GM12878 (cell line): Measurements from ENCODE around the gene NPLOC4. TPM values are rescaled to one million over a fixed set of nuclear protein-coding genes. Genes with fewer than 3 reads are reported as not detected.

ENCODE experiments used
- ATAC-seq: fragments of 200-7000 bp; cut with Tn5 transposase; 3 replicates; pipeline ENCODE4 v1.9.1; 2020; ENCODE audit warnings: mild to moderate bottlenecking, moderate library complexity
- BruUV-seq: library from RNA; stranded (reverse); fragments of 400-500 nt; replicated peaks from 2 replicates; lab custom pipeline; 2021; lab: Mats Ljungman, UMichigan
- CTCF ChIA-PET: fragments of 300-600 bp; sonication (Branson Sonifier 250); formaldehyde crosslinking; extraction: SDS; loops from one replicate; lab custom pipeline; 2021; ENCODE audit warnings: inconsistent platforms; lab: Yijun Ruan, JAX
- POLR2A ChIA-PET: fragments of 350-600 bp; formaldehyde crosslinking; extraction: SDS; loops from one replicate; lab custom pipeline; 2021; ENCODE audit warnings: inconsistent platforms; lab: Charles Lee
- RAD21 ChIA-PET: fragments of 300-600 bp; sonication (Branson Sonifier 250); formaldehyde crosslinking; loops from one replicate; lab custom pipeline; 2023; ENCODE audit warnings: antibody characterized with exemption; ENCODE audit not compliant: unreplicated experiment; lab: Charles Lee
- SMC1A ChIA-PET: fragments of 300-600 bp; sonication (Branson Sonifier 250); formaldehyde crosslinking; loops from one replicate; lab custom pipeline; 2023; ENCODE audit not compliant: unreplicated experiment, uncharacterized antibody; lab: Charles Lee
- DNase-seq: peaks from one replicate; pipeline ENCODE4 v3.0.0-alpha.2; 2011; ENCODE audit warnings: low read depth, low spot score
- FAIRE-seq: peaks from 3 replicates; lab custom pipeline; 2011; peaks lifted over from hg19 to GRCh38; lab: Jason Lieb, UNC
- H2AFZ ChIP-seq: 2 replicates; pipeline ENCODE4 v1.6.0; 2011; ENCODE audit warnings: low read depth, low read length, control low read depth; ENCODE audit not compliant: control insufficient read depth
- H3K27ac ChIP-seq: 2 replicates; pipeline ENCODE4 v1.5.1; 2011; ENCODE audit warnings: control low read depth; ENCODE audit not compliant: control insufficient read depth, insufficient read depth
- H3K27me3 ChIP-seq, 2 experiments: replicated peaks in 1 of 2; 2 replicates each; pipeline versions ENCODE4 v1.6.0 to v1.6.1; 2011; ENCODE audit warnings: low read length in 1 of 2; ENCODE audit not compliant: control insufficient read depth in 2 of 2, insufficient read depth in 2 of 2
- H3K36me3 ChIP-seq, 2 experiments: 2 replicates each; pipeline ENCODE4 v1.5.1; 2011; ENCODE audit warnings: low read length in 1 of 2; ENCODE audit not compliant: control insufficient read depth in 2 of 2, insufficient read depth in 2 of 2
- H3K4me1 ChIP-seq: 2 replicates; pipeline ENCODE4 v1.6.1; 2011; ENCODE audit warnings: mild to moderate bottlenecking, low read length, moderate library complexity, mixed read lengths; ENCODE audit not compliant: control insufficient read depth, insufficient read depth
- H3K4me2 ChIP-seq: 2 replicates; pipeline ENCODE4 v1.6.0; 2011; ENCODE audit warnings: control low read depth; ENCODE audit not compliant: control insufficient read depth, insufficient read depth
- H3K4me3 ChIP-seq: fragments of 200-600 bp; sonication (generic); 2 replicates; pipeline ENCODE4 v1.5.1; 2016
- H3K79me2 ChIP-seq: 2 replicates; pipeline ENCODE4 v1.6.0; 2011; ENCODE audit warnings: low read length; ENCODE audit not compliant: control insufficient read depth, insufficient read depth
- H3K9ac ChIP-seq: 2 replicates; pipeline ENCODE4 v1.8.0; 2011; ENCODE audit warnings: low read length, control low read depth, mixed read lengths; ENCODE audit not compliant: control insufficient read depth, insufficient read depth
- H3K9me3 ChIP-seq: replicated peaks from 3 replicates; pipeline ENCODE4 v1.5.1; 2011; ENCODE audit warnings: mild to moderate bottlenecking, low read length; ENCODE audit not compliant: control insufficient read depth, insufficient read depth
- H4K20me1 ChIP-seq: 2 replicates; pipeline ENCODE4 v1.6.0; 2011; ENCODE audit not compliant: control insufficient read depth, insufficient read depth
- BACH1 ChIP-seq: fragments of 450-650 bp; IDR thresholded peaks from 2 replicates; pipeline ENCODE4 v1.6.1; 2017; ENCODE audit warnings: mild to moderate bottlenecking, borderline replicate concordance
- BCLAF1 ChIP-seq: fragments of 450-650 bp; IDR thresholded peaks from 2 replicates; pipeline ENCODE4 v1.6.1; 2017; ENCODE audit warnings: antibody characterized with exemption, mild to moderate bottlenecking, moderate library complexity
- BMI1 ChIP-seq: fragments of 450-650 bp; IDR thresholded peaks from 2 replicates; pipeline ENCODE4 v1.6.1; 2016; ENCODE audit warnings: mild to moderate bottlenecking, moderate library complexity, borderline replicate concordance
- CBFB ChIP-seq: IDR thresholded peaks from 2 replicates; pipeline ENCODE4 v1.6.1; 2016; ENCODE audit warnings: antibody characterized with exemption, low read depth
- EP300 ChIP-seq, 2 experiments: fragments of 150-350 bp in 1 of 2; IDR thresholded peaks; 2 replicates each; pipeline ENCODE4 v1.6.1; 2011 to 2012; ENCODE audit warnings: low read depth in 2 of 2, low read length in 2 of 2, borderline replicate concordance in 1 of 2, improper control_type of control experiment in 1 of 2, inconsistent platforms in 1 of 2; ENCODE audit not compliant: control insufficient read depth in 1 of 2
- ETV6 ChIP-seq, 2 experiments: fragments of 450-650 bp in 1 of 2; IDR thresholded peaks in 1 of 2; conservative IDR thresholded peaks in 1 of 2; 2 replicates each; pipeline ENCODE4 v1.6.1; 2014; ENCODE audit warnings: antibody characterized with exemption in 1 of 2, borderline replicate concordance in 1 of 2, low read depth in 1 of 2, mild to moderate bottlenecking in 1 of 2, moderate library complexity in 1 of 2
- EZH2 ChIP-seq: IDR thresholded peaks from 2 replicates; pipeline ENCODE4 v1.6.1; 2012; ENCODE audit warnings: low read depth, mild to moderate bottlenecking, control low read depth, inconsistent platforms, low read length, borderline replicate concordance; ENCODE audit not compliant: control insufficient read depth
- FOS ChIP-seq: IDR thresholded peaks from 3 replicates; pipeline ENCODE4 v1.6.1; 2011; ENCODE audit warnings: borderline replicate concordance; ENCODE audit not compliant: insufficient read length; ENCODE audit errors: extremely low read depth
- GABPA ChIP-seq: IDR thresholded peaks from 2 replicates; pipeline ENCODE4 v1.6.1; 2014; ENCODE audit warnings: antibody characterized with exemption, low read depth, mild to moderate bottlenecking, inconsistent platforms
- HDGF ChIP-seq: fragments of 450-650 bp; IDR thresholded peaks from 2 replicates; pipeline ENCODE4 v1.6.1; 2016; ENCODE audit warnings: antibody characterized with exemption
- IKZF1 ChIP-seq: fragments of 450-650 bp; conservative IDR thresholded peaks from 2 replicates; pipeline ENCODE4 v1.6.1; 2017; ENCODE audit warnings: antibody characterized with exemption, mild to moderate bottlenecking
- JUND ChIP-seq: IDR thresholded peaks from 2 replicates; pipeline ENCODE4 v1.6.1; 2012; ENCODE audit warnings: low read depth, mild to moderate bottlenecking, low read length, improper control_type of control experiment, moderate library complexity
- MXI1 ChIP-seq: fragments of 150-350 bp; IDR thresholded peaks from 2 replicates; pipeline ENCODE4 v1.6.1; 2011; ENCODE audit warnings: low read depth, mild to moderate bottlenecking, inconsistent platforms, low read length, improper control_type of control experiment
- NR2C1 ChIP-seq: fragments of 450-650 bp; IDR thresholded peaks from 2 replicates; pipeline ENCODE4 v1.6.1; 2017; ENCODE audit warnings: antibody characterized with exemption, mild to moderate bottlenecking, moderate library complexity
- SP1 ChIP-seq: IDR thresholded peaks from one replicate; pipeline ENCODE4 v1.6.1; 2011; ENCODE audit warnings: low read depth, low read length
- STAT1 ChIP-seq: fragments of 450-650 bp; conservative IDR thresholded peaks from 2 replicates; pipeline ENCODE4 v1.6.1; 2014; ENCODE audit warnings: antibody characterized with exemption, mild to moderate bottlenecking
- TARDBP ChIP-seq: IDR thresholded peaks from 2 replicates; pipeline ENCODE4 v1.6.1; 2016; ENCODE audit warnings: borderline replicate concordance
- YBX1 ChIP-seq: fragments of 450-650 bp; IDR thresholded peaks from 2 replicates; pipeline ENCODE4 v1.6.1; 2016; ENCODE audit warnings: antibody characterized with exemption
- WGBS: methylation state at CpG from one replicate; pipeline ENCODE4 v1.1.6; 2016; ENCODE audit warnings: low lambda C conversion rate; ENCODE audit not compliant: insufficient replicate concordance, insufficient coverage; ENCODE audit errors: missing lambda C conversion rate; 5-methylcytosine and 5-hydroxymethylcytosine counted together
- in situ Hi-C: fragments of 300-500 bp; cut with MboI; formaldehyde crosslinking; loops from 9 replicates; pipeline ENCODE4 v1.14.3; 2018; ENCODE audit warnings: mixed read lengths
- intact Hi-C: fragments of 100-400 bp; cut with micrococcal nuclease; formaldehyde crosslinking; loops from one replicate; pipeline ENCODE4 v1.14.2; 2022; ENCODE audit not compliant: unreplicated experiment
- polyA plus RNA-seq, 11 experiments: library from polyadenylated mRNA; depleted of rRNA in 4 of 11; unstranded in 6 of 11; stranded (reverse) in 5 of 11; fragments of >200 nt; fragmentation: Nextera tagmentation in 4 of 11; fragmentation: Illumina TruSeq in 1 of 11; extraction: Ambion mirVana in 4 of 11; extraction: Trizol in 1 of 11; gene quantifications; 1 replicate in 1 of 11; 2 replicates in 10 of 11; pipeline versions ENCODE4 v1.2.1 to v1.2.3, GENCODE V29; 2011 to 2016; ENCODE audit warnings: inconsistent platforms in 2 of 11, missing spikeins in 2 of 11, low read depth in 1 of 11
- total RNA-seq, 4 experiments: library from RNA; depleted of rRNA in 3 of 4; stranded (reverse); fragments of >200 nt in 3 of 4; fragmentation: Illumina TruSeq in 1 of 4; extraction: Trizol in 1 of 4; gene quantifications; 2 replicates each; pipeline versions ENCODE4 v1.2.1 to v1.2.3, GENCODE V29; 2013 to 2021

Gene NPLOC4
- total and polyA plus RNA-seq, 10 of the 15 experiments (the other 5 are each of a cell fraction or from before 2014, with no cell fraction given): 1.5 to 83.7 (median 45.8) TPM

GRCh38 chr17:81513753-81514488 lies 123.0 kb downstream of the NPLOC4 start:
- in situ Hi-C loops: no loop called here
- H3K4me3 ChIP-seq: peak overlapping the region; percentile 87
- H3K4me1 ChIP-seq: peaks cover 22% of the 10 kb centered on the region
- DNase-seq: no peak
- H3K27me3 ChIP-seq: no peaks in the 10 kb centered on the region
- H3K4me2 ChIP-seq: peak overlapping the region; percentile 95
- H3K36me3 ChIP-seq: peaks cover 18 to 26% of the 10 kb centered on the region in 2 experiments
- H3K79me2 ChIP-seq: peaks cover 91% of the 10 kb centered on the region
- intact Hi-C loops: loop anchor here (10.0 kb wide), 1 partner anchor 259 kb away; no protein-coding TSS in a partner anchor
- WGBS: 2% methylated on average over 62 of the region's 64 CpGs
- ChIA-PET POLR2A (interaction anchor here (0.8 to 2.1 kb wide), 2 partner anchors 39 to 47 kb away, joined by 3 to 7 read pairs; partner anchors contain the start of gene FAAP100), RAD21 (interaction anchor here (1.0 kb wide), 1 partner anchor 38 kb away, joined by 3 read pairs; the partner anchor contains the start of gene FAAP100), SMC1A (no interaction called here), CTCF (no interaction called here)
- peak; percentile 1; the same call in 2 of the 3 replicates for ATAC-seq
- peaks cover 8% of the 10 kb centered on the region for H4K20me1 ChIP-seq
- no peaks in the 10 kb centered on the region; the same call in 2 of the 3 replicates for H3K9me3 ChIP-seq
- BruUV-seq: no TSS peak
- FAIRE-seq: no peak
- peak overlapping the region; percentile 87 for H3K9ac ChIP-seq
- H2AFZ ChIP-seq: no peak overlapping the region
- H3K27ac ChIP-seq: peak overlapping the region; percentile 100
- TF ChIP-seq CBFB (no peak), HDGF (0 out of 2 replicates have a peak, but pooled peaks have one; percentile 15), IKZF1 (0 out of 2 replicates have a peak, but pooled peaks have one; percentile 11), TARDBP (0 out of 2 replicates have a peak, but pooled peaks have one; percentile 52), BCLAF1 (no peak), MXI1 (peak; percentile 5; the same call in 1 of the 2 replicates), BMI1 (no peak), YBX1 (no peak), NR2C1 (no peak), FOS (no peak), EZH2 (no peak), ETV6 (conservative IDR thresholded peaks at IDR 0.05 in 1 of 2, IDR thresholded peaks at IDR 0.05 in 1 of 2; ENCODE audit: borderline replicate concordance in 1 of 2, low read depth in 1 of 2) (no peak), JUND (no peak), BACH1 (peak; percentile 18), EP300 (IDR thresholded peaks at IDR 0.05; ENCODE audit: borderline replicate concordance in 1 of 2, control insufficient read depth in 1 of 2, low read depth in 2 of 2, low read length in 2 of 2) (no peak), GABPA (no peak), STAT1 (no peak), SP1 (no peak)
